Ovary (tissue), 3 donors: ENCODE results near the gene ABCC3.

Experiments
- EP300 ChIP-seq: sonication (generic); formaldehyde crosslinking; IDR thresholded peaks from one replicate; pipeline ENCODE4 v1.6.1; 2017; ENCODE audit warnings: antibody characterized with exemption
- POLR2A ChIP-seq: fragments of 450-650 bp; IDR thresholded peaks from one replicate; pipeline ENCODE4 v1.6.1; 2017; ENCODE audit warnings: antibody characterized with exemption, mild to moderate bottlenecking, moderate library complexity
- TF ChIP-seq, protein P1 (sequence below), 3 donors: fragments of 450-650 bp in 2 of 3; fragments of 200-600 bp in 1 of 3; IDR thresholded peaks; one replicate each; pipeline versions ENCODE4 v1.5.1 to v1.8.0; 2016 to 2022; ENCODE audit warnings: antibody characterized with exemption in 3 of 3, mild to moderate bottlenecking in 1 of 3
- donor health status: DM: no; HTN: no; CAD: no.

DNA sequence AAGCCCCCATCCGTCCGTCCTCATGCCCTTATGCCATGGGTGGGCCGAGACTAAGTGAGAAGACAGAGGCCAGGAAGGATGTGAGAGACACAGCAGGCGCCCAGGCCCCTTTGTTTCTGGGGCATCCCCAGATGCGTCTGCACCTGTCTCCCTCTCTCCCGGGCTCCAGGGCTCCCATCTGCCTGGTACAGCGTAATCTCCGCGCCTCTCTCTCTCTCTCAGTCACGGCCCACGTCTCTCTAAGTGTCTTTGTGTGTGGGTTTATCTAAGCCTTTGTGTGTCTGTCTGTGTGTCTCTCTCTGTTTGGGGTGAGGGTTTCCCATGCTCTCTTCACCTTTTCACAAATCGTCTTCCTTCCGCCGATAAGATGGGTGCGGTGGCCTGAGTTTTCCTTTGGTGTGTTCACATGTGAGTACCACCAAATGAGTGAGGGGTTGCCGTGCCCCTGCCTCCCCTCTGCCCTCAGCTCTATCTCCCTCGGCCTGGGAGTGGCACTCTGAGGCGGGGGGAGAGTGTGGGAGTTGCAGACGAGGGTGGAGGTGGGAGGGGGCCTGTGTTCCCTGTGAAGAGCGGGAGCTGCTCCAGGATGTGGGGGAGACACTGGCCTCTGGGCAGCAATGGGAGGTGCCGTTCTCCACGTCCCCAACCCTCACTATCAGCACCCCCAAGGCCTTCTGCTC, 25.8 kb upstream of the ABCC3 start:
- no peak for TF ChIP-seq POLR2A
- TF ChIP-seq, protein P1, sequence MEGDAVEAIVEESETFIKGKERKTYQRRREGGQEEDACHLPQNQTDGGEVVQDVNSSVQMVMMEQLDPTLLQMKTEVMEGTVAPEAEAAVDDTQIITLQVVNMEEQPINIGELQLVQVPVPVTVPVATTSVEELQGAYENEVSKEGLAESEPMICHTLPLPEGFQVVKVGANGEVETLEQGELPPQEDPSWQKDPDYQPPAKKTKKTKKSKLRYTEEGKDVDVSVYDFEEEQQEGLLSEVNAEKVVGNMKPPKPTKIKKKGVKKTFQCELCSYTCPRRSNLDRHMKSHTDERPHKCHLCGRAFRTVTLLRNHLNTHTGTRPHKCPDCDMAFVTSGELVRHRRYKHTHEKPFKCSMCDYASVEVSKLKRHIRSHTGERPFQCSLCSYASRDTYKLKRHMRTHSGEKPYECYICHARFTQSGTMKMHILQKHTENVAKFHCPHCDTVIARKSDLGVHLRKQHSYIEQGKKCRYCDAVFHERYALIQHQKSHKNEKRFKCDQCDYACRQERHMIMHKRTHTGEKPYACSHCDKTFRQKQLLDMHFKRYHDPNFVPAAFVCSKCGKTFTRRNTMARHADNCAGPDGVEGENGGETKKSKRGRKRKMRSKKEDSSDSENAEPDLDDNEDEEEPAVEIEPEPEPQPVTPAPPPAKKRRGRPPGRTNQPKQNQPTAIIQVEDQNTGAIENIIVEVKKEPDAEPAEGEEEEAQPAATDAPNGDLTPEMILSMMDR (IDR thresholded peaks at IDR 0.05) = no peak
- no peak for TF ChIP-seq EP300
